HepG2 (cell line): Measurements from ENCODE around the gene STUB1. TPM values are rescaled to one million over a fixed set of nuclear protein-coding genes. Genes with fewer than 3 reads are reported as not detected.

ENCODE experiments used
- ATF5 ChIP-seq: sonication (generic); formaldehyde crosslinking; IDR thresholded peaks from 2 replicates; pipeline ENCODE4 v1.4.0; 2020; ENCODE audit warnings: mild to moderate bottlenecking, low read depth, missing genetic modification reagents
- DMAP1 ChIP-seq: IDR thresholded peaks from 2 replicates; pipeline ENCODE4 v1.6.1; 2016
- DZIP1 ChIP-seq: sonication (generic); formaldehyde crosslinking; IDR thresholded peaks from 2 replicates; pipeline ENCODE4 v1.5.0; 2020; ENCODE audit warnings: mild to moderate bottlenecking, missing genetic modification reagents
- EED ChIP-seq: sonication (generic); formaldehyde crosslinking; IDR thresholded peaks from 2 replicates; pipeline ENCODE4 v1.5.0; 2020; ENCODE audit warnings: mild to moderate bottlenecking, missing genetic modification reagents
- KAT8 ChIP-seq: IDR thresholded peaks from 2 replicates; pipeline ENCODE4 v1.6.1; 2016; ENCODE audit warnings: missing genetic modification reagents, missing compliant biosample characterization
- LCORL ChIP-seq, 2 experiments: fragments of 450-650 bp in 1 of 2; sonication (generic) in 1 of 2; formaldehyde crosslinking in 1 of 2; IDR thresholded peaks; 2 replicates each; pipeline versions ENCODE4 v1.5.0 to v1.6.1; 2017 to 2020; ENCODE audit warnings: antibody characterized with exemption in 1 of 2, missing genetic modification reagents in 1 of 2
- MEIS1 ChIP-seq: sonication (generic); formaldehyde crosslinking; IDR thresholded peaks from 2 replicates; pipeline ENCODE4 v1.9.0; 2021; ENCODE audit warnings: mild to moderate bottlenecking, missing genetic modification reagents, moderate library complexity, borderline replicate concordance
- MLXIP ChIP-seq: sonication (generic); formaldehyde crosslinking; IDR thresholded peaks from 2 replicates; pipeline ENCODE4 v1.9.0; 2021; ENCODE audit warnings: missing genetic modification reagents, borderline replicate concordance
- MYC ChIP-seq: sonication (generic); formaldehyde crosslinking; IDR thresholded peaks from 2 replicates; pipeline ENCODE4 v1.9.0; 2021; ENCODE audit warnings: missing genetic modification reagents, borderline replicate concordance
- U2AF2 ChIP-seq: fragments of 200-400 bp; formaldehyde crosslinking; IDR thresholded peaks from 2 replicates; pipeline ENCODE4 v1.6.1; 2017; ENCODE audit warnings: low read depth, mild to moderate bottlenecking, low read length
- ZBTB20 ChIP-seq: sonication (generic); formaldehyde crosslinking; IDR thresholded peaks from 2 replicates; pipeline ENCODE4 v1.8.1; 2023; ENCODE audit warnings: missing genetic modification reagents, low read depth, mild to moderate bottlenecking, borderline replicate concordance
- ZBTB49 ChIP-seq: sonication (generic); formaldehyde crosslinking; IDR thresholded peaks from 2 replicates; pipeline ENCODE4 v1.4.0; 2020; ENCODE audit warnings: missing genetic modification reagents, borderline replicate concordance
- ZFAT ChIP-seq: sonication (generic); formaldehyde crosslinking; conservative IDR thresholded peaks from 2 replicates; pipeline ENCODE4 v1.8.1; 2023; ENCODE audit warnings: missing genetic modification reagents, inconsistent platforms
- ZMAT3 ChIP-seq: sonication (generic); formaldehyde crosslinking; conservative IDR thresholded peaks from 2 replicates; pipeline ENCODE4 v1.7.0; 2021; ENCODE audit warnings: missing genetic modification reagents
- ZNF326 ChIP-seq: sonication (generic); formaldehyde crosslinking; IDR thresholded peaks from 2 replicates; pipeline ENCODE4 v1.4.0; 2020; ENCODE audit warnings: missing genetic modification reagents, borderline replicate concordance
- ZNF678 ChIP-seq: sonication (generic); formaldehyde crosslinking; IDR thresholded peaks from 2 replicates; pipeline ENCODE4 v1.4.0; 2020; ENCODE audit warnings: mild to moderate bottlenecking, missing genetic modification reagents
- polyA plus RNA-seq, 8 experiments: library from polyadenylated mRNA; depleted of rRNA in 3 of 8; stranded (reverse) in 7 of 8; unstranded in 1 of 8; fragments of >200 nt; fragmentation: Illumina TruSeq in 4 of 8; extraction: Trizol in 4 of 8; gene quantifications; 2 replicates each; pipeline versions ENCODE4 v1.2.1 to v1.2.3, GENCODE V29; 2011 to 2016; ENCODE audit warnings: low read depth in 4 of 8, missing spikeins in 1 of 8, mixed read lengths in 1 of 8; ENCODE audit not compliant: insufficient read depth in 1 of 8
- total RNA-seq, 5 experiments: library from RNA; depleted of rRNA; stranded (reverse); fragments of >200 nt; fragmentation: Illumina TruSeq; extraction: Trizol; gene quantifications; 2 replicates each; pipeline ENCODE4 v1.2.3, GENCODE V29; 2016; ENCODE audit warnings: low read depth in 1 of 5
- TF ChIP-seq, protein P1 (sequence below): sonication (generic); formaldehyde crosslinking; IDR thresholded peaks from 2 replicates; pipeline ENCODE4 v1.5.1; 2020; ENCODE audit warnings: missing genetic modification reagents, mild to moderate bottlenecking, borderline replicate concordance

STUB1 gene
- total and polyA plus RNA-seq, 2 of the 13 experiments (the other 11 are each of a cell fraction or from before 2014, with no cell fraction given): 52.9 to 78.2 TPM

GRCh38 chr16:645852-646678 lies 34.1 kb upstream of the STUB1 start (continued):
- TF ChIP-seq MLXIP (CRISPR knock-in tag) (no peak), ZBTB20 (CRISPR knock-in tag) (peak; percentile 88), U2AF2 (no peak), MEIS1 (CRISPR knock-in tag) (peak; percentile 43; the same call in 1 of the 2 replicates), EED (CRISPR knock-in tag) (0 out of 2 replicates have a peak, but pooled peaks have one; percentile 53), DZIP1 (CRISPR knock-in tag) (no peak), ZMAT3 (CRISPR knock-in tag) (no peak; the same call in 1 of the 2 replicates), ZBTB49 (CRISPR knock-in tag) (no peak), ZNF678 (CRISPR knock-in tag) (0 out of 2 replicates have a peak, but pooled peaks have one; percentile 37), LCORL (IDR thresholded peaks at IDR 0.05) (no peak), LCORL (CRISPR knock-in tag; IDR thresholded peaks at IDR 0.05) (peak; percentile 38; the same call in 1 of the 2 replicates), KAT8 (peak; percentile 58; the same call in 1 of the 2 replicates), ATF5 (CRISPR knock-in tag) (no peak), MYC (CRISPR knock-in tag) (no peak), ZFAT (CRISPR knock-in tag) (no peak), DMAP1 (CRISPR knock-in tag) (no peak), ZNF326 (CRISPR knock-in tag) (peak; percentile 75; the same call in 1 of the 2 replicates)
- TF ChIP-seq, protein P1, sequence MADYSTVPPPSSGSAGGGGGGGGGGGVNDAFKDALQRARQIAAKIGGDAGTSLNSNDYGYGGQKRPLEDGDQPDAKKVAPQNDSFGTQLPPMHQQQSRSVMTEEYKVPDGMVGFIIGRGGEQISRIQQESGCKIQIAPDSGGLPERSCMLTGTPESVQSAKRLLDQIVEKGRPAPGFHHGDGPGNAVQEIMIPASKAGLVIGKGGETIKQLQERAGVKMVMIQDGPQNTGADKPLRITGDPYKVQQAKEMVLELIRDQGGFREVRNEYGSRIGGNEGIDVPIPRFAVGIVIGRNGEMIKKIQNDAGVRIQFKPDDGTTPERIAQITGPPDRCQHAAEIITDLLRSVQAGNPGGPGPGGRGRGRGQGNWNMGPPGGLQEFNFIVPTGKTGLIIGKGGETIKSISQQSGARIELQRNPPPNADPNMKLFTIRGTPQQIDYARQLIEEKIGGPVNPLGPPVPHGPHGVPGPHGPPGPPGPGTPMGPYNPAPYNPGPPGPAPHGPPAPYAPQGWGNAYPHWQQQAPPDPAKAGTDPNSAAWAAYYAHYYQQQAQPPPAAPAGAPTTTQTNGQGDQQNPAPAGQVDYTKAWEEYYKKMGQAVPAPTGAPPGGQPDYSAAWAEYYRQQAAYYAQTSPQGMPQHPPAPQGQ (CRISPR knock-in tag): no peak
